Measurements from ENCODE around the gene KLC3.

KLC3 gene

GRCh38 chr19:45302416-45302815 is 38.1 kb upstream of the KLC3 start:
- Histone ChIP-seq H3K79me2 (ENCODE audit: insufficient read depth, low read length) (no peaks in the 10 kb centered on the region), H3K9me3 (ENCODE audit: insufficient read depth, low read depth, low read length) (no peaks in the 10 kb centered on the region), H3K9ac (ENCODE audit: low read depth, low read length, poor library complexity, severe bottlenecking) (no peak overlapping the region)

DNA sequence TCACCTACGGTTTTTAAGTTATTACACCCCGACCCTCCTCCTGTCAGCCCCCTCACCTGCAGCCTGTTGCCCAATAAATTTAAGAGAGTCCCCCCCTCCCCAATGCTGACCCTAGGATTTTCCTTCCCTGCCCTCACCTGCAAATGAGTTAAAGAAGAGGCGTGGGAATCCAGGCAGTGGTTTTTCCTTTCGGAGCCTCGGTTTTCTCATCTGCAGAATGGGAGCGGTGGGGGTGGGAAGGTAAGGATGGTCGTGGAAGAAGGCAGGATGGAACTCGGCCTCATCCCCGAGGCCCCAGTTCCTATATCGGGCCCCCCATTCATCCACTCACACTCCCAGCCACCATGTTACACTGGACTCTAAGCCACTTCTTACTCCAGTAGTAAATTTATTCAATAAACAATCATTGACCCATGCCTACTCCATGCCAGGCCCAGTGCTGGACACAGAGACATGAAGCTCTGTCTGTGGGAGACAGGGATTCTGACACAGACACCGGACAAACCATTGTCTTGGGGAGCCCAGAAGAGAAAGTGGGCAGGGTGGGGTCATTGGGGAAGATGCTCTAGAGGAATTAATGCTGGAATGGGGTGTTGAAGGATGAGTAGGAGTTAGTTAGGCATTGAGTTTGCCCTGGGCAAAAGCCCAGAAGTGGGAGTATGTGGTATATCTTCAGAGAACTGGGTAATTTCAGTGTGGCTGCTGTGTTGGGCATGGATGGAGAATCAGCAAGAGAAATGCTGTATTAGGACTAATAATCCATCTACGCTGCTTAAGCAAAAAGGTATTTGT is 37.1 kb upstream of the KLC3 start:
- H2AFZ ChIP-seq (ENCODE audit: low read length) = no peak overlapping the region
- no peaks in the 10 kb centered on the region for H3K9me2 ChIP-seq (replicated peaks; ENCODE audit: low read depth, low read length)
- H3K4me2 ChIP-seq (ENCODE audit: low read depth, low read length, poor library complexity, severe bottlenecking) = no peak overlapping the region
- no peaks in the 10 kb centered on the region for H3K27me3 ChIP-seq (ENCODE audit: insufficient read depth, low read length, poor library complexity, severe bottlenecking)
- no peaks in the 10 kb centered on the region for H3K79me2 ChIP-seq (ENCODE audit: insufficient read depth, low read length)
- H3F3A ChIP-seq (ENCODE audit: low read depth) = no peaks in the 10 kb centered on the region
- no peaks in the 10 kb centered on the region; the same call in 1 of the 2 replicates for H3K36me3 ChIP-seq (ENCODE audit: insufficient read depth, low read length)
- no peaks in the 10 kb centered on the region for H4K20me1 ChIP-seq (ENCODE audit: insufficient read depth, low read length, poor library complexity, severe bottlenecking)
- no peaks in the 10 kb centered on the region for H3K9me3 ChIP-seq (ENCODE audit: insufficient read depth, low read depth, low read length)
- H3K9ac ChIP-seq (ENCODE audit: low read depth, low read length, poor library complexity, severe bottlenecking) = no peak overlapping the region
- no peak for TF ChIP-seq EZH2phosphoT487 (IDR thresholded peaks at IDR 0.05; ENCODE audit: borderline replicate concordance)
- TF ChIP-seq, protein P1, sequence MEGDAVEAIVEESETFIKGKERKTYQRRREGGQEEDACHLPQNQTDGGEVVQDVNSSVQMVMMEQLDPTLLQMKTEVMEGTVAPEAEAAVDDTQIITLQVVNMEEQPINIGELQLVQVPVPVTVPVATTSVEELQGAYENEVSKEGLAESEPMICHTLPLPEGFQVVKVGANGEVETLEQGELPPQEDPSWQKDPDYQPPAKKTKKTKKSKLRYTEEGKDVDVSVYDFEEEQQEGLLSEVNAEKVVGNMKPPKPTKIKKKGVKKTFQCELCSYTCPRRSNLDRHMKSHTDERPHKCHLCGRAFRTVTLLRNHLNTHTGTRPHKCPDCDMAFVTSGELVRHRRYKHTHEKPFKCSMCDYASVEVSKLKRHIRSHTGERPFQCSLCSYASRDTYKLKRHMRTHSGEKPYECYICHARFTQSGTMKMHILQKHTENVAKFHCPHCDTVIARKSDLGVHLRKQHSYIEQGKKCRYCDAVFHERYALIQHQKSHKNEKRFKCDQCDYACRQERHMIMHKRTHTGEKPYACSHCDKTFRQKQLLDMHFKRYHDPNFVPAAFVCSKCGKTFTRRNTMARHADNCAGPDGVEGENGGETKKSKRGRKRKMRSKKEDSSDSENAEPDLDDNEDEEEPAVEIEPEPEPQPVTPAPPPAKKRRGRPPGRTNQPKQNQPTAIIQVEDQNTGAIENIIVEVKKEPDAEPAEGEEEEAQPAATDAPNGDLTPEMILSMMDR (conservative IDR thresholded peaks at IDR 0.05; ENCODE audit: low read length) = no peak
- H3K4me3 ChIP-seq (ENCODE audit: low read length, poor library complexity, severe bottlenecking) = no peak overlapping the region
- no peaks in the 10 kb centered on the region for H3K4me1 ChIP-seq (ENCODE audit: insufficient read depth, low read length, poor library complexity, severe bottlenecking)

More at GRCh38 chr19:45302416-45302815, 38.1 kb upstream of the KLC3 start:
- no peaks in the 10 kb centered on the region for H3K27me3 ChIP-seq (ENCODE audit: insufficient read depth, low read length, poor library complexity, severe bottlenecking)
- H3K4me1 ChIP-seq (ENCODE audit: insufficient read depth, low read length, poor library complexity, severe bottlenecking) = no peaks in the 10 kb centered on the region
- H4K20me1 ChIP-seq (ENCODE audit: insufficient read depth, low read length, poor library complexity, severe bottlenecking) = no peaks in the 10 kb centered on the region
- no peak overlapping the region for H3K4me2 ChIP-seq (ENCODE audit: low read depth, low read length, poor library complexity, severe bottlenecking)
- H3K4me3 ChIP-seq (ENCODE audit: low read length, poor library complexity, severe bottlenecking) = no peak overlapping the region
- H2AFZ ChIP-seq (ENCODE audit: low read length) = no peak overlapping the region
- H3F3A ChIP-seq (ENCODE audit: low read depth) = no peaks in the 10 kb centered on the region
- H3K9me2 ChIP-seq (replicated peaks; ENCODE audit: low read depth, low read length) = no peaks in the 10 kb centered on the region
- TF ChIP-seq EZH2phosphoT487 (IDR thresholded peaks at IDR 0.05; ENCODE audit: borderline replicate concordance) = no peak
- TF ChIP-seq, protein P1 (conservative IDR thresholded peaks at IDR 0.05; ENCODE audit: low read length) = no peak
- H3K36me3 ChIP-seq (ENCODE audit: insufficient read depth, low read length) = no peaks in the 10 kb centered on the region; the same call in 1 of the 2 replicates

DNA sequence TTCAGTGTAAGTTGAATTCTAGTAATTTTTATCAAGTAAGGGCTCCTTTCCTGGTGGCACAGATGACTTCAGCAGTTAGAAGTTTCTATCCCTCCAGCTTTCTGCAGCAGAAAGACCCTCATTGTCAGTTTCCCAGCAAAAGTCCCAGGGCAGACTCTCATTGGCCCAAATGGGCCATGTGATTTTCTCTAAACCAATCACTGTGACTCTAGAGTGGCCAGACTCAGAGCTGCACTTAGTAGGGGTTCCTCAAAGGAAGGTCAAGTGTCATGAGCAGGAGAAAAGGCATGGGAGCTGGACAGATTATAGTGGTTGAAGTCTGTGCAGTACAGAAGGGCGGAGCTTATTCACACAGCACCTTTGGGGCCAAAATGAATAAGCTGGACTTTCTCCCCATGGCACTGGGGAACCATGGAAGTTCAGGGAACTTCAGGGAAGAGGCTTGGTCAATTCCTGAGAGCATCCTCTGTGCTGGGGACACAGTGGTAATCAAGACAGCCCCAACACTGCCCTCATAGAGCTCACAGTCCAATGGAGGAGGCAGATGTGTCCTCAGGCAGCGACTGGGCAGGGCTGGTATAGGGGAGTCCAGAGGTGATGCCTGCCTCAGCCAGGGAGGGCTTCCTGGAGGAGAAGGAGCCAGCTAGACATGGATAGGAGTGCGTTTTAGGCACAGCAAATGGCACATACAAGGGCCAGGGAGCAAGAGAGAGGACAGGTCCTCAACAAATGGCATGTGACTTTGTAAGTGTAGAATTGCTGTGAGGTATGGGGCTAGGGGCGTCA is 36.2 kb upstream of the KLC3 start:
- Histone ChIP-seq H3K4me3 (ENCODE audit: low read length, poor library complexity, severe bottlenecking) (no peak overlapping the region), H3K9me2 (replicated peaks; ENCODE audit: low read depth, low read length) (no peaks in the 10 kb centered on the region), H4K20me1 (ENCODE audit: insufficient read depth, low read length, poor library complexity, severe bottlenecking) (no peaks in the 10 kb centered on the region), H3F3A (ENCODE audit: low read depth) (no peaks in the 10 kb centered on the region), H3K9ac (ENCODE audit: low read depth, low read length, poor library complexity, severe bottlenecking) (no peak overlapping the region), H3K9me3 (ENCODE audit: insufficient read depth, low read depth, low read length) (no peaks in the 10 kb centered on the region), H3K36me3 (ENCODE audit: insufficient read depth, low read length) (no peaks in the 10 kb centered on the region; the same call in 1 of the 2 replicates), H3K79me2 (ENCODE audit: insufficient read depth, low read length) (no peaks in the 10 kb centered on the region), H3K4me2 (ENCODE audit: low read depth, low read length, poor library complexity, severe bottlenecking) (no peak overlapping the region), H3K27me3 (ENCODE audit: insufficient read depth, low read length, poor library complexity, severe bottlenecking) (no peaks in the 10 kb centered on the region), H3K4me1 (ENCODE audit: insufficient read depth, low read length, poor library complexity, severe bottlenecking) (no peaks in the 10 kb centered on the region), H2AFZ (ENCODE audit: low read length) (no peak overlapping the region)
- no peak for TF ChIP-seq EZH2phosphoT487 (IDR thresholded peaks at IDR 0.05; ENCODE audit: borderline replicate concordance)
- TF ChIP-seq, protein P1 (conservative IDR thresholded peaks at IDR 0.05; ENCODE audit: low read length) = no peak

Data from Loucy (cell line).